Skeletal muscle cell (primary cell): ENCODE results near the gene SBF2.

Experiments used
- DNase-seq: peaks from one replicate; pipeline ENCODE4 v3.0.0-alpha.2; 2010; ENCODE audit warnings: low read depth
- H3K4me3 ChIP-seq: 2 replicates; pipeline ENCODE4 v1.5.1; 2011; ENCODE audit warnings: low read depth, mild to moderate bottlenecking, control low read depth, low read length, moderate library complexity

SBF2 gene

DNA sequence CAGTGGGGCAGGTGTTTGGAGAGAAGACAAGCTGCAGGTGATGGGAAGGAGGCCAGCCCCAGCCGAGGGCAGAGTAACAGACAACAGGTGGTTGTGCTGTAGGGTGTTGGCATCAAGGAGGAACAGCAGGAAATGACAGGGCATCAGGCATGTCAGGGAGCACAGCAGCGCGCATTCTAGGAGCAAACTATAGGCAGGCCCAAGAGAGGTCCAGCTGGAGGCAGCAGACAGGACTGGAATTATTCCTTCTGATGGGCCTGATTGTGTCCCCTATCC, 24.4 kb upstream of the SBF2 start:
- DNase-seq, result no peak
- H3K4me3 ChIP-seq, result no peak overlapping the region

DNA sequence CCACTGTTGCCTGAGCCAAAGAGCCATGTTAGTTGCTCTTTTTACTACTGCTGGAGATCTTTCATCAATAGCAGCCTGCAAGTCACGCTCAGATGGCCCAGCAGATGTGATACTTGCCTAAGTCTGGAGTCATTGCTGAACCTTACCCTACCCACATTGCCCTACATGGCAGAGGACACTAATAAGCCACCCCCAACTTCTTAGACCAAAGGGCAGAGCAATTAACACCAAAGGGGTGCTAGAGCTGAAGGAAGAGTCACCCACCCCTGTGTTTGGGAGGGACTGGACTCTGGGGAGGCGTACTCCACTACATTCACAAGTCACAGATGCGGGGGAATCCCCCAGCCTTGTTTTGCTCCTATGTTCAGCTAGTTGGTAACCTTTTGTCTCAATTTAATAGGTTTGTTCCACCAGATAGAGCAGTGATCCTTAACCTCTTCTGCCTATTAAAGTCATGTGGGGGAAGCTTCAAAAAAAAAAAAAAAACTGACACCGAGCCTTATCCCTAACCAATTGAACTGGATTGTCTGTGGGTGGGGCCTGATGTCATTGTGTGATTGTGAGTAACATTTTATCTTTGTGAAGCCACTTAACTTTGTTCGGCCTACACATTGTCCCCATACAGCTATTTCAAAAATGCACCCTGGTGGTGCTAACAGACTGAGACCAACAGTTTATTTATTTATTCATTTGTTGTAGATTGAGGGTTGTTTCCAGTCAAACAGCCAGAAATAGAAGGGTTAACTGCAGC, 23.9 kb upstream of the SBF2 start:
- DNase-seq, result no peak

DNA sequence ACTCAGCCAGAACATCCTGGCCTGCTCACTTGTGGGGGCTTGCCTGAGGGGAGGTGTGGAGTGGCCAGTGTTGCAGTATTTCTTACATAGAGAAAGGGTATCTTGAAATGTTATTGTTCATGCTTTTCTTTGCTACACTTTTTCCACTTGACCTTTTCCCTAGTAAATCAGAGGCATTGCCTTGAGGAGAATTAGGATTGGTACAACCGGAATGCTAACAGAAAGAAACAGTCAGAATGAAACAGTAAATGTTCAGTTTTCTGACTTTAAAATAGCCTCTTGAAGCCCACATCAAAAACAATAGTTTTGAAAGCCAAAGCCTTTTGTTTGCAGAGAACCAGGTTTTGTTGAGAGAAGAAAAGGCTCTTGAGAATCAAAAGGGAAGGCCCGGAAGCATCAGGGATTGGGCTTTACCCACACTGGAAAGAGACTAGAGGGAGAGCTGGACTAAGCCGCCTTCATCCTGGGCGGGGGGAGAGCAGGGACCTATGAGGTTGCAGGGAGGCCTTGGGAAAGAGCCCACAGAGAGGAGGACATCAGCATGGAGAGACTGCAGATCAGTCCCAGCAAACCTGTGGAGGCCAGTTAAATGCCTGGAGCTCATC, 23.2 kb upstream of the SBF2 start:
- no peak for DNase-seq
- H3K4me3 ChIP-seq, result no peak overlapping the region

More for the DNA sequence above, 23.9 kb upstream of the SBF2 start:
- H3K4me3 ChIP-seq, result no peak overlapping the region

DNA sequence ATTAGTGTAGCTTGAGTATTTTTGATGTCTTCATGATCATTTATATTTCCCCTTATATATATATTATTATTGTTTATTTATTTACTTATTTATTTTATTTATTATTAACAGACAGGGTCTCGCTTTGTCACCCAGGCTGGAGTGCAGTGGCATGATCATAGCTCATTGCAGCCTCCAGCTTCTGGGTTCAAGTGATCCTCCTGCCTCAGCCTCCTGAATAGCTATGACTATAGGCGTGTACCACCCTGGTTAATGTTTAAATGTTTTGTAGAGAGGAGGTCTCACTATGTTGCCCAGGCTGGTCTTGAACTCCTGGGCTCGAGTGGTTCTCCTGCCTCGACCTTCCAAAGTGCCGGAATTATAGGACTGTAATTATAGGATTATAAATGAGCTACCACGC, 21.1 kb upstream of the SBF2 start:
- H3K4me3 ChIP-seq, result no peak overlapping the region
- no peak for DNase-seq

DNA sequence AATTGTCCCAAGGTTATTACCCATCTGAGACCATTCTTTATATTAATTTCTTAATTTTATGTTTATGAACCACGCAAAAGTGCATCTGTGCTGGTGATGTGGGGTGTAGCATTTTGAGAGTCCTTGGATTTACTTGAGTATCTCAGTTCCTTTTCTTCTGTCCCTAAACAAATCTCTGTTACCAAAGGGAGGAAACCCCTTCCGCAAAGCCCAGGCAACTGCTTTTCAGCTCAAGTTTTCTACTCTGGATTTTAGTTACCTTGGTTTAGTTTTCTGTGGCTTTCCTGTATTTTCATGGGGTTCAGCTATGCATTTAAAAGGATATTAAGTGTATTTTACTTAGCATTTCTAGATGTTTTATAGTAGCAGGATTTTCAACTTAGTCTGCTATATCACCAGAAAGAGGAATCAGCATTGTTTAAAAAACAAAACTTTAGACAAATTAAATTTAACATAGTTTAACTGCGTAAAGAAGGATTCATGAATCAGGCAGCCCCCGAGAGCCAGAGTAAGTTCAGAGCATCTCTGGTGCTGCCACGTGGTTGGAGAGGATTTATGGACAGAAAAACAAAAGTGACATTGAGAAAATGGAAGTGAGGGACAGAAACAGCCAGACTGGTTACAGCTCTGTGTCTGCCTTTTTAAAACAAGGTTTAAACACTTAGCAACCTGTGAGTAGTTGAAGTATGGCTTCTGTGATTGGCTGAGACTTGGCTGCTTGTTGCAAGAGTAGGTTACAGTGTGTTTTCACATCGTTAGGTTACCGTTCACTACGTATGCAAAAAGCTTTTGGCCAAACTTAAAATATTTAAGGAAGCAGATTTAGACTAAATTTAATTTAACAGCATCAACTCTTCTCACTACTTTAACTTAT, 20.4 kb upstream of the SBF2 start:
- DNase-seq, result no peak
- H3K4me3 ChIP-seq, result no peak overlapping the region

DNA sequence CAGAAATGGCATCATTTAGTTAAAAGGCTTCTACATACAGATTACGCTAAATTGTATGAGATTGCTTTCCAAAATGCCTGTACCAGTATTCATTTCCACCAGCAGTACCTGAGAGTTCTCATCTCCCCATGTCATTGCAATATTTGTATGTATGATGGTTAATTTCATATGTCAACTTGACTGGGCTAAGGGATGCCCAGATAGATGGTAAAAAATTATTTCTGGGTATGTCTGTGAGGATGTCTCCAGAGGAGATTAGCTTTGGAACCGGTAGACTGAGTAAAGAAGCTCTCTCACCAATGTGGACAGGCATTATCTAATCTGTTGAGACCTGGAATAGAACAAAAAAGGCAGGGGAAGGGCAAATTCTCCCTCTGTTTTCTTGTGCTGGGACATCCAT, 17.8 kb upstream of the SBF2 start:
- H3K4me3 ChIP-seq, result no peak overlapping the region
- DNase-seq, result no peak

DNA sequence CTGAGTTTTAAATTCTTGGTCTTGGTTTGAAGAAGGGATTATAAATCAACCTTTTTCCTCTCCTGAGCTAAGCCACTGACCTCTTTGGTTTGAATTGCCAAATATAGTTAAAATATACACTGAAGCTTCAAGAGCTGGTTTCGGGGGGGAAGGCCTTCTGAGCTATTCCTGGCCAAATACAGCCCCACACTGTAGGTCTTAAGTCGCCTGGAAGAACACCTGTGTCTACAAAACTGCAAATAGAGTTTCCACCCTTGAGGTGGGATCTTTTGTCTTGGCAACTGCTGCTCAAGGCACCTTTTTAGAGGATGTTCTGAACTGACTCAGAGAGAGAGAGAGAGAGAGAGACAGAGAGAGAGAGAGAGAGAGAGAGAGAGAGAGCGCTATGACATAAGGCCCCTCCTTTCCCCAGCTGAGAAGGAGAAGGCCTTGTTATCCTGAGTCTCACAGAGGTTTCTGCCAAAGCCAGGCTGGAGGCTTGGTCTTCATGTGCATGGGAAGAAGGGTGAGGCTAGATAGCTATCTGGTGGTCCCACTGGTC, 16.4 kb upstream of the SBF2 start:
- H3K4me3 ChIP-seq, result no peak overlapping the region
- DNase-seq, result no peak

DNA sequence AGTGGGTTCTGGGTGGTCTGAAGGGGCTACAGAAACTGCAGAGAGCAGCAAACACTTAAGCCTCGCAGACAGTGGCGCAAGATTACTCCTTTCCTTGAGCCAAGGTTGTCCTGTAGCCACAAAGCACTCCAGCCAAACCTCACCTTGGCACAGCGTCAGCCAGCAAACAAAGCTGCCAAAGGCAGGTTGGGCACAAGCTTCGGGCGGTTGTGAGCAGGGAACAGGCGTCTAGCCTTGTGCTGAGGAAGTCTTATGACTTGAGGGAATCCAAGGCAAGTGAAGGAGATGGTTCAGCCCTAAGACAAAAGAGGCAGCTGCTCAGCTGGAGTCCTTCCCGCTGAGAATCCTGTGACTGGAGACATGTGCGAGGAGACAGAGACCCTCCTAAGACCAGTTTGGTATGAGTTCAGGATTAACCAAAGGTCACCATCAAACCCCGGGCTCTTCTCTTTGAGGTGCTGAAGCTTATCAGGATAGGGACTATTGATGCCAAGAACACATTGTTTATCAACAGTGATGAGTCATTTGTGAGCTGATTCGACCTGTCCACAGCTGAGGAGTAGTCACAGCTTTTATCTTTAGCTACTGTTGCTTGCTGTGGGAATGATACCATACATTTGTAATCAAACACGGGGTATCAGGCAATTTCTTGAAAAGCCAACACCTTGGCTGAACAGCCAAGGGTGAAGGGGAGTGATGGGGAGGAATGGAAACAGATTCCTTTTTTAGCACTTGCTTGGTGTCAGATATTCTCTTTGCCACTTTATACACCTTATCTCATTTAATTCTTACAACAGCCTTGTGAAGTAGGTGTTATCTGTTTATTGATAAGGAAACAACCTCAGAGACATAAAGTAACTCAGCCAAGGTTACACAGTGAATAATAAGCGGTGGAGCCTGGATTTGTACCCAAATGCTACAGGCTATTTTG, 15.4 kb upstream of the SBF2 start:
- H3K4me3 ChIP-seq, result no peak overlapping the region
- DNase-seq, result no peak

DNA sequence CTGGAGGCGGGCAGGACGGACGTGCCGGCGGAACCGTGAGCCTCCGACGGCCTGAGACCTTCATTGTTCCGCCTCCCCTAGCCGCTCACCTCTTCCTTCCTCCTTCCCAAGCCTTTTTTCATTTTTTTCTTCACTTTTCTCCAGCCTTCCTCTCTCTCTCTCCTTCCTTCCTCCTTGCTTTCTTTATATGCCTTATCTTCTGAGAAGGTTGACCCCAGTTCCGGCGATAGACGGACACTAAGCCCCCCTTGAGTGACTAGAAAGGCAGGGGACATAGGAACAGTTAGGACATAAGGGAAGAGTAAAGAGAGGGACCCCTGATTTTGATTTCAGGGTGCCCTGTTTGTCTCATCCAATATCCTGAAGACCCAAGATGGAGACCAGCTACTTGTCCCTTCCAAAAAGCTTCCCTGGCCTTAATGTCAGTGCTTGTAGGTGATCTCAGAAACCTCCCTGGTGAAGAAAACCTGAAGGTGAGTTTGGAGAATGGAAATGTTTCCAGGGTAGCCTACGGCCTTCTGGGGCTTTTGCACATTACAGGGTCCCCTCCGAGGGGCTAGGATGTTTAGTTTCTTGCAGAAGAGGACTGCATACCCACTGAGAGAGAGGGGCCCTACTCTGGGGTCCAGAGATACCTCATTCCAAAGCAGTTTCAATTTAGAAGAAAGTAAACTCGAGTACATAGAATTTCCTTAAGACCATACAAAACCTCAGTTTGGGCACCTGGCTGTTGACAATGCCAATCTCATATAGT, 14.4 kb upstream of the SBF2 start:
- peak overlapping the region; percentile 95 for H3K4me3 ChIP-seq
- DNase-seq, result no peak

DNA sequence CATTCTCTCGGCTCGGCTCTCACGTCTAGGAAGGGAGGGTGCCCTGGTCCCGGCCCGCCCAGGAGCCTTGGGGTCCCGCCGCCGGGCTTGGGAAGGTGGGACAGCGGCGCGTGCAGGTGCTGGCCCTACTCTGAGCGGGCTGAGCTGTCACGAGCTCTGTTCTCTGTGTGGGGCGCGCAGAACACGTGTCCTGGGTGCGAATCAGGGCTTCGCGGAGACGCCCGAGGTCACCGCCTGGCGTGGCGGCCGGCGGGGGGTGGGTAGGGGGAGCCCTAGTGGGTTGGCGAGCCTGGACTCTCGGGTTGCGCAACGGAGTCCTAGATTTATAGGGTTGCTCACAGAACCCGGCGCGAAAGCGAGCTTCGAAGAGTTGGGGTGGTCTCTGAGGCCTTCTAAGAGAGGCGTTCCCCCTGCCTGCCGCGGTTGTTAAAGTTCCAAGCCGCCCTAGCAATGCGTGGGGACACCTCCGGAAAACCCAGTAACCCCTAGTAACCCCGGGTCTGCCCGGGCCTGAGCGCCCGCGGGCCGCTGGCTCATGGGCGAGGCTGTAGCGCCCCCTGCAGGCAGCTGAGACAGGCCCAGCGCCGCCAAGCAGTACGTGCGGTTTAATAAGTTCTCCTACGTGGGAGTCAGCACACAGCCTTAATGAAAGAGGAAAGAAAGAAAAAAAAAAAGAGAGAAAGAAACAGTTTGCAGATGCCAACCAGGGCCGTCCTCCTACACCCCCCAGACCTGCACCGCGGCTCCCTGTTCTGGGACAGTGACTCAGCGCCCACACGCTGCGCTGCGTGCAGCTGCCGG, 13.6 kb upstream of the SBF2 start:
- peak overlapping the region; percentile 95 for H3K4me3 ChIP-seq
- peak; percentile 91 for DNase-seq

DNA sequence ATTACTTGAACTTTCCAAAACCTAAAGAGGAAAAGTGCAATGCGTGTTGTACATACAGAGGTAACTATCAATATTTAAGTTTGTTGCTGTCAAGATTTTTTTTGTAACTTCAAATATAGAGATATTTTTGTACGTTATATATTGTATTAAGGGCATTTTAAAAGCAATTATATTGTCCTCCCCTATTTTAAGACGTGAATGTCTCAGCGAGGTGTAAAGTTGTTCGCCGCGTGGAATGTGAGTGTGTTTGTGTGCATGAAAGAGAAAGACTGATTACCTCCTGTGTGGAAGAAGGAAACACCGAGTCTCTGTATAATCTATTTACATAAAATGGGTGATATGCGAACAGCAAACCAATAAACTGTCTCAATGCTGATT, 13.0 kb upstream of the SBF2 start:
- DNase-seq, result no peak

DNA sequence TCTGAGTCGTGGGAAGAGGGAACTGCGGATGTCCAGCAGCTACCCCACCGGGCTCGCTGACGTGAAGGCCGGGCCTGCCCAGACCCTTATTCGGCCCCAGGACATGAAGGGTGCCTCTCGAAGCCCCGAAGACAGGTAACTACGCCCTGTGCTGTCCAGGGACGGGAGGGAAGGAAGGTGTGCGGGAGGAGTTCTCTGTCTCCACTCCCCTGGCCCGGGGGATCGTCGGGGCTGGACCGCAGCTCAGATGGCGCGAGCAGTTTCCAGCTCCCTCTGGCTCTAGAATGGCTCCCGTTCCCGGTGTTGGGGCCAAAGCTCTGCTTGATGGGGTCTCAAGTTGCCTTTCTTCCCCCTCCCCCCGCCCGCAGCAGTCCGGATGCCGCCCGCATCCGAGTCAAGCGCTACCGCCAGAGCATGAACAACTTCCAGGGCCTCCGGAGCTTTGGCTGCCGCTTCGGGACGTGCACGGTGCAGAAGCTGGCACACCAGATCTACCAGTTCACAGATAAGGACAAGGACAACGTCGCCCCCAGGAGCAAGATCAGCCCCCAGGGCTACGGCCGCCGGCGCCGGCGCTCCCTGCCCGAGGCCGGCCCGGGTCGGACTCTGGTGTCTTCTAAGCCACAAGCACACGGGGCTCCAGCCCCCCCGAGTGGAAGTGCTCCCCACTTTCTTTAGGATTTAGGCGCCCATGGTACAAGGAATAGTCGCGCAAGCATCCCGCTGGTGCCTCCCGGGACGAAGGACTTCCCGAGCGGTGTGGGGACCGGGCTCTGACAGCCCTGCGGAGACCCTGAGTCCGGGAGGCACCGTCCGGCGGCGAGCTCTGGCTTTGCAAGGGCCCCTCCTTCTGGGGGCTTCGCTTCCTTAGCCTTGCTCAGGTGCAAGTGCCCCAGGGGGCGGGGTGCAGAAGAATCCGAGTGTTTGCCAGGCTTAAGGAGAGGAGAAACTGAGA, 12.2 kb upstream of the SBF2 start:
- peak overlapping the region; percentile 95 for H3K4me3 ChIP-seq
- DNase-seq, result no peak

More for the DNA sequence above, 13.0 kb upstream of the SBF2 start:
- peak overlapping the region; percentile 95 for H3K4me3 ChIP-seq

DNA sequence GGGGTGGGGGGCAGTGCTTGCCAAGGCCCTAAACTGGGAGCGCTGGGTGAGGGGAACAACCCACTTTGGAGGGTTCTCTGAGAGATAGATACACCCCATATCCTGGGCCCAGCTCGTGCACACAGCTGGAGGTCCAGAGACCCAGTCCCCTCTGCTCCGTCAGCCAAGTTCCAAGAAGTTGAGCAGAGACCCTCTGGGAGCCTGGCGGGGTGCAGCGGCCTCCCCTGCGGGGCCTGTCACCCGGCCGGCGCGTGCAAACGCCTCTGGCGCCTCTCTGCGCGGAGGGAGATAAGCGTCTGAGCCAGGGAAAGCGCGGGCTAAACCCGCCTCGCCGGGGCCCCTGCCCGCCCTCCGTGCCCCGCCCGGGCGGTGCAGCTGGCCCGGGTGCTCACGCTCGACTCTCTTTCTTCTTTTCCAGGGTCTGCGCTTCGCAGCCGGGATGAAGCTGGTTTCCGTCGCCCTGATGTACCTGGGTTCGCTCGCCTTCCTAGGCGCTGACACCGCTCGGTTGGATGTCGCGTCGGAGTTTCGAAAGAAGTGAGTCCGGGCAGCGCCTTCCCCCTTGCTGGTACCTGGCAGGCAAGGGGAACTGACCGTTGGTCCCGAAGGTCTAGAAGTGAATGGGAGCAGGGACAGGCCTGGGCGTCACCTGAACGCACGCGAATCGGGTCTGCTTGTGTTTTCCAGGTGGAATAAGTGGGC, 11.4 kb upstream of the SBF2 start:
- H3K4me3 ChIP-seq, result peak overlapping the region; percentile 95
- no peak for DNase-seq

DNA sequence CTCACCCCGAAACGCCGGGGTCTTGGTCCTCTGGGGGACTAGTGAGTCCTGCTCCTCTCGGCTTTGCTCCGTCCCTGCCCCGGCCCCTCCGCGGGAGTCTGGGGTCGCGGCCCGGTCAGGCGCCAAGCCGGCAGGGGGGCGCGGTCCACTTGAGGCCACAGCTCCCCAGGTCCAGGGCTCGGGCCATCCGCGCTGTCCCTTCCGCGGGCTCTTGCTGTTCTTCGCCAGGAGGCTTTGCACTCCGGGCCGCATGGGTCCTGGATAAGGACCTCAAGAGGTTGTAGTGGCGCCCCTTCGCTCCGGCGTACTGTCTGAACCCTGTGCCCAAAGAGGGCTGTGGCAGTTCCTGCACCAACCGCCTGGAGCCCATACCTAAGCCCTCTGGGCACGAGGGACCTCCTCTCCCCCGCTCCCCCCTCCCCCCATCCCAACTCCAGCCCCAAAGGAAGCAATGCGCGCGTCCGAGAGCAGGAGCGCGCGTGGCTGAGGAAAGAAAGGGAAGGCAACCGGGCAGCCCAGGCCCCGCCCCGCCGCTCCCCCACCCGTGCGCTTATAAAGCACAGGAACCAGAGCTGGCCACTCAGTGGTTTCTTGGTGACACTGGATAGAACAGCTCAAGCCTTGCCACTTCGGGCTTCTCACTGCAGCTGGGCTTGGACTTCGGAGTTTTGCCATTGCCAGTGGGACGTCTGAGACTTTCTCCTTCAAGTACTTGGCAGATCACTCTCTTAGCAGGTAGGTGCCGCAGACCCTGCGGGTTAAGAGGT, 10.7 kb upstream of the SBF2 start, which contains the start of gene ADM:
Gene ADM, plus strand, starts transcription at position 579 of the 767 bp plus-strand sequence. CDS start 628 bp downstream, outside the sequence.
- peak within 1 kb of the TSS; percentile 95 for H3K4me3 ChIP-seq
- DNase-seq, result peak; percentile 81

DNA sequence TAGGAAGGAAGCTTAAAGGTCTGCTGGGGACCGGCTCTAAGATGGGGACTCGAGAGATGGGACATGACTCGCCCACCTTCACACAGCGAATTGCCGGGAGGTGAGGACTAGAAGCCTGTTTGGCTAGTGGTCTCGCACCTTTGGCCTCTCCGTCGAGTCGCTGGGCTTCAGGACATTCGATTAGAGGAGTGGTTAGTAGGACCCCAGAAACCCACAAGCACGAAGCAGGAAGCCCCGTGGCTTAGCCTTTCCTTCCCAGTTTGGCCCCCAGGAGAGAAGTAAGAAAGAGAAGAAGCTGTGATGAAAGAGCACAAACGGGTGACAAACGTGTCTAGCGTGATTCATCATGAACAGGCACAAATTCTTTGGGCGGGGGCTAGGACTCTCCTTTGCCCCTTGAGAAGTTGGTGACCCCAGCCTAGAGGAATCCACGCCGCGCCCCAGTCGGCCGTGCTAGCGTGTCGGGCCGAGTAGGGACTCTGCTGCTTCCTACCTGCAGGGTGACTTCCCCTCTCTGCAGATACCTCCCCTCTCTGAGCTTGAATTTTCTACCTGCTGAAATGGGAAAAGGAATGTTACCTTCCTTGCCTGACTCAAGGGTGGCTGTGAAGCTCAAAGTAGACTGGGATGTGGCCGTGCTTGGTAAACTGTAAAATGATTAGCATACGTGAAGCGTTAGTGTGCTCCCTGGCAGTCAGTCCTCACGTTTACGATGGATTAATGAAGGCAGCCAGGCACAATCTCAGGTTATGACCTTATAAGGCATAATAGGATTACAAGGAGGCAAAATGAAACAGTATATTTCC, 9.7 kb upstream of the SBF2 start:
- DNase-seq, result no peak
- peak overlapping the region; percentile 95 for H3K4me3 ChIP-seq
